Lower lobe of right lung (tissue), 2 donors: Measurements from ENCODE around the gene APOBEC3B. TPM values are rescaled to one million over a fixed set of nuclear protein-coding genes. Genes with fewer than 3 reads are reported as not detected.

Experiments
- ATAC-seq, 2 donors: fragments of 200-7000 bp; cut with Tn5 transposase; one replicate each; pipeline ENCODE4 v1.9.1; 2020 to 2022; ENCODE audit warnings: mild to moderate bottlenecking in 2 of 2, moderate library complexity in 2 of 2
- DNase-seq: peaks from one replicate; pipeline ENCODE4 v3.0.0-alpha.2; 2020
- H3K27ac ChIP-seq: fragments of 200-600 bp; one replicate; pipeline ENCODE4 v1.8.0; 2022
- H3K27me3 ChIP-seq: fragments of 200-600 bp; one replicate; pipeline ENCODE4 v1.8.0; 2022; ENCODE audit warnings: low read depth
- H3K36me3 ChIP-seq: fragments of 200-600 bp; one replicate; pipeline ENCODE4 v1.8.0; 2022; ENCODE audit warnings: mild to moderate bottlenecking
- H3K4me1 ChIP-seq: fragments of 200-600 bp; one replicate; pipeline ENCODE4 v1.8.0; 2022
- H3K4me3 ChIP-seq: fragments of 200-600 bp; one replicate; pipeline ENCODE4 v1.8.0; 2022; ENCODE audit warnings: mild to moderate bottlenecking
- H3K9me3 ChIP-seq: fragments of 200-600 bp; one replicate; pipeline ENCODE4 v1.8.0; 2022
- CTCF ChIP-seq: fragments of 200-600 bp; IDR thresholded peaks from one replicate; pipeline ENCODE4 v1.8.0; 2022; ENCODE audit warnings: antibody characterized with exemption, mild to moderate bottlenecking
- intact Hi-C: fragments of 100-400 bp; cut with DNase I; formaldehyde crosslinking; loops from one replicate; pipeline ENCODE4 v1.11.0; 2022
- total RNA-seq: library from RNA; stranded (reverse); fragmentation: NEBNext Ultra II Directional; extraction: Animal tissue kit (Norgen Biotek cat#: 25700); gene quantifications from one replicate; pipeline ENCODE4 v1.2.1, GENCODE V29; 2021
- donor health status: DM: no; HTN: yes; CAD: no; lungs with severe emphysema.

APOBEC3B gene
- total RNA-seq, 1 donor from 2014 or later = 1.0 TPM

- no peak for DNase-seq
- Histone ChIP-seq H3K27ac (no peak overlapping the region), H3K9me3 (no peaks in the 10 kb centered on the region), H3K27me3 (no peaks in the 10 kb centered on the region), H3K4me3 (no peak overlapping the region), H3K36me3 (peaks cover 10% of the 10 kb centered on the region), H3K4me1 (peaks cover 17% of the 10 kb centered on the region)
- ATAC-seq = no peak
- TF ChIP-seq CTCF = no peak
- intact Hi-C loops = no loop called here
Observed at GRCh38 chr22:39024519-39025308, 42.6 kb downstream of the APOBEC3B start.

- Histone ChIP-seq H3K4me1 (peaks cover 8% of the 10 kb centered on the region), H3K9me3 (no peaks in the 10 kb centered on the region), H3K27me3 (no peaks in the 10 kb centered on the region), H3K36me3 (peaks cover 10% of the 10 kb centered on the region), H3K4me3 (no peak overlapping the region), H3K27ac (no peak overlapping the region)
- DNase-seq = no peak
- no peak for ATAC-seq
- TF ChIP-seq CTCF = no peak
- intact Hi-C loops = no loop called here
Observed at GRCh38 chr22:39026509-39027150, 44.5 kb downstream of the APOBEC3B start.

GRCh38 chr22:39027717-39028116 lies 45.6 kb downstream of the APOBEC3B start:
- intact Hi-C loops = no loop called here
- H3K27ac ChIP-seq = no peak overlapping the region
- ATAC-seq (no peak), DNase-seq (no peak)
- no peaks in the 10 kb centered on the region for H3K27me3 ChIP-seq
- H3K4me1 ChIP-seq = no peaks in the 10 kb centered on the region
- TF ChIP-seq CTCF = no peak
- no peaks in the 10 kb centered on the region for H3K9me3 ChIP-seq
- H3K4me3 ChIP-seq = no peak overlapping the region
- peaks cover 10% of the 10 kb centered on the region for H3K36me3 ChIP-seq

GRCh38 chr22:39028281-39028680 lies 46.1 kb downstream of the APOBEC3B start:
- no peak for ATAC-seq
- H3K27me3 ChIP-seq = no peaks in the 10 kb centered on the region
- no peaks in the 10 kb centered on the region for H3K4me1 ChIP-seq
- no peak overlapping the region for H3K27ac ChIP-seq
- no peak for DNase-seq
- no peak overlapping the region for H3K4me3 ChIP-seq
- peaks cover 10% of the 10 kb centered on the region for H3K36me3 ChIP-seq
- H3K9me3 ChIP-seq = no peaks in the 10 kb centered on the region
- intact Hi-C loops = no loop called here
- TF ChIP-seq CTCF = no peak

GRCh38 chr22:39029227-39029626 lies 47.1 kb downstream of the APOBEC3B start:
- no peak for ATAC-seq
- intact Hi-C loops = no loop called here

More at GRCh38 chr22:39029227-39029626, 47.1 kb downstream of the APOBEC3B start:
- Histone ChIP-seq H3K36me3 (peaks cover 2% of the 10 kb centered on the region), H3K4me3 (no peak overlapping the region), H3K4me1 (no peaks in the 10 kb centered on the region), H3K9me3 (no peaks in the 10 kb centered on the region), H3K27ac (no peak overlapping the region), H3K27me3 (no peaks in the 10 kb centered on the region)
- TF ChIP-seq CTCF = no peak
- DNase-seq = no peak
